ENCODE results near the gene NEURL1.

The NEURL1 gene

GRCh38 chr10:103493362-103493915, at the start of gene NEURL1:
Gene NEURL1, plus strand, starts transcription at chr10:103493705. Its CDS starts 683 bp downstream, at chr10:103494388.
- DNase-seq, result peak; percentile 17

- no peak for DNase-seq
Measured at GRCh38 chr10:103444478-103444877, 49.0 kb upstream of the NEURL1 start.

- no peak for DNase-seq
Measured at GRCh38 chr10:103445366-103445765, 48.1 kb upstream of the NEURL1 start.

GRCh38 chr10:103445767-103446567, 47.5 kb upstream of the NEURL1 start:
- no peak for DNase-seq

- DNase-seq, result no peak
Measured at GRCh38 chr10:103447187-103447586, 46.3 kb upstream of the NEURL1 start.

- no peak for DNase-seq
Measured at GRCh38 chr10:103448746-103449145, 44.8 kb upstream of the NEURL1 start.

- no peak for DNase-seq
Measured at GRCh38 chr10:103449208-103450144, 44.0 kb upstream of the NEURL1 start.

GRCh38 chr10:103450201-103450695, 43.3 kb upstream of the NEURL1 start:
- no peak for DNase-seq

GRCh38 chr10:103451091-103451813, 42.3 kb upstream of the NEURL1 start:
- peak; percentile 69 for DNase-seq

GRCh38 chr10:103451831-103452505, 41.5 kb upstream of the NEURL1 start, which contains the start of gene CALHM2:
Gene CALHM2, minus strand, starts transcription at chr10:103452370. Its CDS starts 2,429 bp downstream, at chr10:103449941.
- peak; percentile 73 for DNase-seq

GRCh38 chr10:103452506-103453230, 40.8 kb upstream of the NEURL1 start:
- DNase-seq, result no peak

GRCh38 chr10:103454026-103454425, 39.5 kb upstream of the NEURL1 start:
- no peak for DNase-seq

GRCh38 chr10:103455235-103455634, 38.3 kb upstream of the NEURL1 start:
- no peak for DNase-seq

- DNase-seq, result no peak
Measured at GRCh38 chr10:103456074-103456660, 37.3 kb upstream of the NEURL1 start.

GRCh38 chr10:103457176-103457712, 36.3 kb upstream of the NEURL1 start:
- no peak for DNase-seq

- DNase-seq, result no peak
Measured at GRCh38 chr10:103457896-103458583, 35.5 kb upstream of the NEURL1 start.

- no peak for DNase-seq
Measured at GRCh38 chr10:103458720-103459119, 34.8 kb upstream of the NEURL1 start, which contains the start of gene CALHM1. Gene CALHM1, minus strand, starts transcription at chr10:103458900. Its CDS starts 149 bp downstream, at chr10:103458751.

GRCh38 chr10:103459615-103460014, 33.9 kb upstream of the NEURL1 start:
- DNase-seq, result no peak

GRCh38 chr10:103463499-103463898, 30.0 kb upstream of the NEURL1 start:
- no peak for DNase-seq
